Endothelial cell of umbilical vein (primary cell): ENCODE data around the gene TSHZ1.

ENCODE experiments used
- EZH2 ChIP-seq: IDR thresholded peaks from 2 replicates; pipeline ENCODE4 v1.6.1; 2012; ENCODE audit warnings: borderline replicate concordance, low read depth, mild to moderate bottlenecking, moderate library complexity, low read length, inconsistent platforms; ENCODE audit not compliant: severe bottlenecking
- GATA2 ChIP-seq: IDR thresholded peaks from 2 replicates; pipeline ENCODE4 v1.7.0; 2011; ENCODE audit warnings: low read depth, mild to moderate bottlenecking, moderate library complexity, mixed read lengths, low read length; ENCODE audit not compliant: insufficient read length, insufficient read depth
- MYC ChIP-seq: IDR thresholded peaks from one replicate; pipeline ENCODE4 v1.6.1; 2011; ENCODE audit warnings: mild to moderate bottlenecking, low read depth, low read length
- POLR2A ChIP-seq: IDR thresholded peaks from 2 replicates; pipeline ENCODE4 v1.6.1; 2012; ENCODE audit warnings: low read depth, mild to moderate bottlenecking, control low read depth, low read length
- POLR2AphosphoS5 ChIP-seq: IDR thresholded peaks from 2 replicates; pipeline ENCODE4 v1.6.1; 2012; ENCODE audit warnings: low read depth, mild to moderate bottlenecking, control low read depth, low read length, moderate library complexity; ENCODE audit not compliant: insufficient read depth
- TF ChIP-seq, protein P1 (sequence below), 2 donors: IDR thresholded peaks; 1 replicate in 1 of 2; 2 replicates in 1 of 2; pipeline ENCODE4 v1.5.1; 2011; ENCODE audit warnings: low read length in 2 of 2, mild to moderate bottlenecking in 2 of 2, moderate library complexity in 2 of 2, control low read depth in 1 of 2, inconsistent platforms in 1 of 2, low read depth in 1 of 2; ENCODE audit not compliant: insufficient read depth in 1 of 2; ENCODE audit errors: extremely low read depth in 1 of 2
- TF ChIP-seq, protein P2 (sequence below): IDR thresholded peaks from 2 replicates; pipeline ENCODE4 v1.6.1; 2011; ENCODE audit not compliant: insufficient read depth, insufficient read length

DNA sequence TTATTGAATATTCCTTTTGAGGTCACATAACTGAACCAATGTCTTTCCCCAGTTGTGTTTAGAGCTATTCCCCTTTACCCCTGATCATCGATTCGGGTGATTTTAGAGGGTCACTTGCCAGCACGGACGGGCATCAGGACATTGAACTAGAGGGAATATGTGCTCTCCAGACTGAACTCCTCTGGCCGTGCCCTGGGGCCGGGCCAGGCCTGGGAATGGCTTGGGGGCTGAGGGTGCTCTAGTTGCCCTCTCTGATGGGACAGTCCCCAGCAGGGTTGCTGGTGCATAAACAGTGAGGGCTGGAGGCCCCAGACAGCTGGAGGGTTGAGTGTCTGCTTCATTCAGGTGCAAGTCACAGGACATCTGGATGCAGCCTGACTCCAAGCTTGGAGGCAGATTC, 126.2 kb downstream of the TSHZ1 start:
- TF ChIP-seq, protein P1, sequence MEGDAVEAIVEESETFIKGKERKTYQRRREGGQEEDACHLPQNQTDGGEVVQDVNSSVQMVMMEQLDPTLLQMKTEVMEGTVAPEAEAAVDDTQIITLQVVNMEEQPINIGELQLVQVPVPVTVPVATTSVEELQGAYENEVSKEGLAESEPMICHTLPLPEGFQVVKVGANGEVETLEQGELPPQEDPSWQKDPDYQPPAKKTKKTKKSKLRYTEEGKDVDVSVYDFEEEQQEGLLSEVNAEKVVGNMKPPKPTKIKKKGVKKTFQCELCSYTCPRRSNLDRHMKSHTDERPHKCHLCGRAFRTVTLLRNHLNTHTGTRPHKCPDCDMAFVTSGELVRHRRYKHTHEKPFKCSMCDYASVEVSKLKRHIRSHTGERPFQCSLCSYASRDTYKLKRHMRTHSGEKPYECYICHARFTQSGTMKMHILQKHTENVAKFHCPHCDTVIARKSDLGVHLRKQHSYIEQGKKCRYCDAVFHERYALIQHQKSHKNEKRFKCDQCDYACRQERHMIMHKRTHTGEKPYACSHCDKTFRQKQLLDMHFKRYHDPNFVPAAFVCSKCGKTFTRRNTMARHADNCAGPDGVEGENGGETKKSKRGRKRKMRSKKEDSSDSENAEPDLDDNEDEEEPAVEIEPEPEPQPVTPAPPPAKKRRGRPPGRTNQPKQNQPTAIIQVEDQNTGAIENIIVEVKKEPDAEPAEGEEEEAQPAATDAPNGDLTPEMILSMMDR (IDR thresholded peaks at IDR 0.05; ENCODE audit: extremely low read depth in 1 of 2, insufficient read depth in 1 of 2, low read depth in 1 of 2, low read length in 2 of 2): no peak
- TF ChIP-seq POLR2AphosphoS5: no peak
- no peak for TF ChIP-seq GATA2
- TF ChIP-seq EZH2: no peak
- no peak for TF ChIP-seq POLR2A
- TF ChIP-seq, protein P2, sequence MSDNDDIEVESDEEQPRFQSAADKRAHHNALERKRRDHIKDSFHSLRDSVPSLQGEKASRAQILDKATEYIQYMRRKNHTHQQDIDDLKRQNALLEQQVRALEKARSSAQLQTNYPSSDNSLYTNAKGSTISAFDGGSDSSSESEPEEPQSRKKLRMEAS: no peak
- no peak for TF ChIP-seq MYC
